Neuronal stem cell (in vitro differentiated cells): ENCODE data around the gene NBDY.
"Not testable (repeated sequence)": the region's sequence is repeated elsewhere in the genome, so short reads cannot be mapped to it uniquely, and the experiment has no call there.

Source experiments
- DNase-seq: peaks from one replicate; pipeline ENCODE4 v3.0.0-alpha.2; 2013; ENCODE audit warnings: low spot score
- H2AFZ ChIP-seq: one replicate; pipeline ENCODE4 v1.6.1; 2013; ENCODE audit warnings: mild to moderate bottlenecking, low read length, inconsistent platforms
- H2AK5ac ChIP-seq: 2 replicates; pipeline ENCODE4 v1.6.1; 2013; ENCODE audit warnings: low read depth, mild to moderate bottlenecking, inconsistent platforms, low read length, moderate library complexity, mixed read lengths
- H2BK120ac ChIP-seq: 2 replicates; pipeline ENCODE4 v1.6.1; 2013; ENCODE audit warnings: low read depth, mild to moderate bottlenecking, inconsistent platforms, low read length, moderate library complexity, mixed read lengths
- H2BK12ac ChIP-seq: one replicate; pipeline ENCODE4 v1.6.1; 2013; ENCODE audit warnings: low read length, inconsistent platforms
- H2BK15ac ChIP-seq: 2 replicates; pipeline ENCODE4 v1.6.1; 2013; ENCODE audit warnings: mild to moderate bottlenecking, low read length, inconsistent platforms, mixed read lengths
- H2BK5ac ChIP-seq: one replicate; pipeline ENCODE4 v1.6.1; 2013; ENCODE audit warnings: inconsistent platforms, mild to moderate bottlenecking, low read length, moderate library complexity
- H3K14ac ChIP-seq: one replicate; pipeline ENCODE4 v1.6.1; 2013; ENCODE audit warnings: low read length, inconsistent platforms
- H3K18ac ChIP-seq: 2 replicates; pipeline ENCODE4 v1.6.1; 2013; ENCODE audit warnings: low read length, inconsistent platforms
- H3K23ac ChIP-seq: 2 replicates; pipeline ENCODE4 v1.6.1; 2013; ENCODE audit warnings: low read depth, mild to moderate bottlenecking, mixed read lengths, low read length, inconsistent platforms; ENCODE audit not compliant: poor library complexity
- H3K27ac ChIP-seq: replicated peaks from 3 replicates; pipeline ENCODE4 v1.5.1; 2013; ENCODE audit warnings: low read length, inconsistent platforms
- H3K27me3 ChIP-seq, 3 experiments: 2 replicates each; pipeline ENCODE4 v1.6.1; 2013; ENCODE audit warnings: low read length in 3 of 3, mild to moderate bottlenecking in 2 of 3, inconsistent platforms in 1 of 3, low read depth in 1 of 3, mixed read lengths in 1 of 3, moderate library complexity in 1 of 3; ENCODE audit not compliant: control insufficient read depth in 3 of 3, insufficient read depth in 3 of 3
- H3K36me3 ChIP-seq, 2 donors: replicated peaks in 1 of 2; 2 replicates each; pipeline ENCODE4 v1.6.1; 2013; ENCODE audit warnings: low read length in 2 of 2; ENCODE audit not compliant: control insufficient read depth in 2 of 2, insufficient read depth in 2 of 2
- H3K4ac ChIP-seq: 2 replicates; pipeline ENCODE4 v1.6.1; 2013; ENCODE audit warnings: inconsistent platforms, mild to moderate bottlenecking, low read length, moderate library complexity
- H3K4me1 ChIP-seq, 2 donors: 1 replicate in 1 of 2; 2 replicates in 1 of 2; pipeline ENCODE4 v1.6.1; 2013; ENCODE audit warnings: low read length in 2 of 2, low read depth in 1 of 2; ENCODE audit not compliant: control insufficient read depth in 2 of 2, insufficient read depth in 1 of 2
- H3K4me2 ChIP-seq: one replicate; pipeline ENCODE4 v1.6.1; 2013; ENCODE audit warnings: mild to moderate bottlenecking, low read length, inconsistent platforms; ENCODE audit not compliant: insufficient read depth, poor library complexity, severe bottlenecking
- H3K4me3 ChIP-seq, 2 donors: 2 replicates each; pipeline ENCODE4 v1.5.1; 2013; ENCODE audit warnings: low read length in 2 of 2, mild to moderate bottlenecking in 2 of 2, inconsistent platforms in 1 of 2, moderate library complexity in 1 of 2
- H3K79me1 ChIP-seq: one replicate; pipeline ENCODE4 v1.6.1; 2013; ENCODE audit warnings: low read depth, mild to moderate bottlenecking, inconsistent platforms, low read length, moderate library complexity
- H3K9ac ChIP-seq: one replicate; pipeline ENCODE4 v1.6.1; 2013; ENCODE audit warnings: mild to moderate bottlenecking, low read depth, low read length, inconsistent platforms; ENCODE audit not compliant: poor library complexity
- H3K9me3 ChIP-seq, 2 donors: replicated peaks in 1 of 2; 2 replicates each; pipeline versions ENCODE3 to v1.6.1; 2013; ENCODE audit warnings: low read length in 2 of 2, mild to moderate bottlenecking in 2 of 2, inconsistent platforms in 1 of 2, low read depth in 1 of 2, mixed read lengths in 1 of 2, moderate library complexity in 1 of 2; ENCODE audit not compliant: control insufficient read depth in 2 of 2, insufficient read depth in 1 of 2
- H4K8ac ChIP-seq: one replicate; pipeline ENCODE4 v1.6.1; 2013; ENCODE audit warnings: low read depth, mild to moderate bottlenecking, inconsistent platforms, low read length, moderate library complexity
- H4K91ac ChIP-seq: one replicate; pipeline ENCODE4 v1.6.1; 2013; ENCODE audit warnings: low read length, low read depth, mild to moderate bottlenecking, inconsistent platforms; ENCODE audit not compliant: poor library complexity
- WGBS, 2 donors: extraction: QIAGEN DNeasy Blood & Tissue Kit; methylation state at CpG; one replicate each; pipeline ENCODE4 v1.1.7; 2013; ENCODE audit warnings: missing lambda C conversion rate in 2 of 2, mixed read lengths in 1 of 2; ENCODE audit not compliant: insufficient read length in 2 of 2, insufficient replicate concordance in 1 of 2; ENCODE audit errors: extremely low coverage in 2 of 2; 5-methylcytosine and 5-hydroxymethylcytosine counted together

Gene NBDY

GRCh38 chrX:56772675-56773521 lies 43.9 kb downstream of the NBDY start:
- WGBS, 2 donors, result no CpG with 5 or more reads among the region's 32 CpGs
- H3K4me2 ChIP-seq, result not testable (repeated sequence)

DNA sequence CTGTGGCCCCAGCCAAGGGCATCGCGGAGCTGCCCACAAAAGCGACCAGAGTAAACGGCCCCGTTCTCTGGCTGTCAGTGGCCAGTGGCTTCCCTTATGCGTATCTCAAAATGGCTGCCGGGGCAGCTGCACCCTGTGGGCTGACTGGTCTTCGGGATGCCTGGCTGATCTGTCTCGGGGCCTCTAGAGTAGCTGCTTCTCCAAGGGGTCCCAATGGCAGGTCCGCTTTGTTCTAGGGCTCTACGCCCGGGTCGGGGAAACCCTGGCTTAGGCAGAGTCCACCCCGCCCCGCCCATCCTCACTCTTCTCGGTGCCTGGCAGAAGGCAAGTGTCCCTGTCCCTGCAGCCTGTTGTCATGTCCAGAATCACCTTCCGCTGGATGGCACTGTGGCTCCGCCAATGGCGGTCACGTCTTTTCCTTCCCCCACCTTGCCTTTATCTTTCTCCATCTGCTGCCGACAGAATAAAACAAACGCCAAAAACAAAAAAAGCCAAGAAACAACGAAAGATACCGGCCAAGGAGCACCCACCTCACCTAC lies 44.5 kb downstream of the NBDY start:
- not testable (repeated sequence) for H3K9me3 ChIP-seq, H2AK5ac ChIP-seq, H2BK12ac ChIP-seq, H2BK5ac ChIP-seq, H3K4me1 ChIP-seq, H3K18ac ChIP-seq, H4K91ac ChIP-seq, H3K9ac ChIP-seq, H2AFZ ChIP-seq, H3K4me3 ChIP-seq, DNase-seq, H3K23ac ChIP-seq, H3K27ac ChIP-seq, H3K4ac ChIP-seq, H3K4me2 ChIP-seq, H2BK15ac ChIP-seq, H4K8ac ChIP-seq, H3K79me1 ChIP-seq, H3K27me3 ChIP-seq, H2BK120ac ChIP-seq, H3K14ac ChIP-seq, H3K36me3 ChIP-seq
- no CpG with 5 or more reads among the region's 24 CpGs for WGBS, 2 donors

More at GRCh38 chrX:56772675-56773521, 43.9 kb downstream of the NBDY start:
- not testable (repeated sequence) for H3K27ac ChIP-seq, H2BK120ac ChIP-seq, H3K4me1 ChIP-seq, H4K8ac ChIP-seq, H3K4me3 ChIP-seq, H2BK5ac ChIP-seq, H3K36me3 ChIP-seq, H2BK12ac ChIP-seq, H3K9me3 ChIP-seq, H3K9ac ChIP-seq, H3K14ac ChIP-seq, H3K79me1 ChIP-seq, H2BK15ac ChIP-seq, DNase-seq, H2AK5ac ChIP-seq, H3K23ac ChIP-seq, H3K27me3 ChIP-seq, H3K4ac ChIP-seq, H4K91ac ChIP-seq, H2AFZ ChIP-seq, H3K18ac ChIP-seq

DNA sequence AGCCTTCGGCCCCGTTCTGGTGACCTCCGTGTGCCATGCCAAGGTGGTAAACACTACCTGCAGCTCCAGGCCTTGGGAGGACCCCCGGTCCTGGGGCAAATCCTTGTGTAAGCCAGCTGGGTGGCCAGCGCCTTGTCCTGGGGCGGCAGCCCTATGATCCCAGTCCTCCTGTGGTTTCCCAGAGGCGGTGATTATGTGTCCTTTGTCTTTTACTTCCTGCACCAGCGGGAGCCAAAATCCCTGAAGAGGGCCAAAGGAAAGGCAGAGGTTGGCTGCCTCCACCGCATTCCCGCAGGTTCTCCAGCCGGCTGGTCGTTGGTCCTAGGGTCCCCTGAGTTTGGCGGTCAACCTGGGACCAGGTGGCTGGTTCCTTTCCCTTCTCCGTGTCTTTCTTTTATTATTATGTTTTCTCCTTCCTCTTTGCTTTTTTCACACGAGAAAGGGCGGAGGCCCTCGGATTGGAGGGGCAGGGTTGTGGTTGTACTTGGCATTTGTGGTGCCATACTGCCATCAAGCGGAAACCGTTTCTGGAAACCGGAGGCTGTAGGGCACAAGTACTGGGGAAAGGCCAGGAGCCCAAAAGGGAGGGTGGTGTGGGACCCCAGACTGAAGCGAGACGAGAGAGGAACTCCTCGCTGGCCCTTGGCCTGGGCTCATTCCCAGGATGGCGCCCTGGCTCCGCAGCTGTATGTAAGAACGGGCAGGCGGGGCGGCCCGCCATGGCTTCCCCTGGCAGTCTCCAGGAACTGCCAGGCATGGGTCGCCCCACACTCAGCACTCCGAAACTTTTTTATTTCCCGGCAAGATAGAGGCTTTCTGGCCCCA lies 49.3 kb downstream of the NBDY start:
- not testable (repeated sequence) for H3K4me2 ChIP-seq, H3K27me3 ChIP-seq, H2BK120ac ChIP-seq, H3K4ac ChIP-seq, H3K18ac ChIP-seq, H2BK12ac ChIP-seq, H3K4me1 ChIP-seq, H2BK15ac ChIP-seq, H2AK5ac ChIP-seq, H3K4me3 ChIP-seq, H3K9ac ChIP-seq, H2BK5ac ChIP-seq, H3K14ac ChIP-seq, DNase-seq, H4K8ac ChIP-seq, H3K79me1 ChIP-seq, H4K91ac ChIP-seq, H2AFZ ChIP-seq, H3K36me3 ChIP-seq, H3K9me3 ChIP-seq, H3K23ac ChIP-seq, H3K27ac ChIP-seq
- no CpG with 5 or more reads among the region's 32 CpGs for WGBS, 2 donors

- not testable (repeated sequence) for H3K4ac ChIP-seq, H2BK12ac ChIP-seq, H3K4me3 ChIP-seq, H3K27me3 ChIP-seq, H2AFZ ChIP-seq, H3K9me3 ChIP-seq, H3K14ac ChIP-seq, DNase-seq, H3K18ac ChIP-seq, H4K8ac ChIP-seq, H3K4me2 ChIP-seq, H3K79me1 ChIP-seq, H3K4me1 ChIP-seq, H2BK15ac ChIP-seq, H4K91ac ChIP-seq, H3K23ac ChIP-seq, H2BK120ac ChIP-seq, H3K27ac ChIP-seq, H3K36me3 ChIP-seq, H3K9ac ChIP-seq, H2AK5ac ChIP-seq, H2BK5ac ChIP-seq
- no CpG with 5 or more reads among the region's 24 CpGs for WGBS, 2 donors
Observed at GRCh38 chrX:56778924-56779468, 50.0 kb downstream of the NBDY start.
